Neural cell (in vitro differentiated cells): ENCODE data around the gene CNP. TPM values are rescaled to one million over a fixed set of nuclear protein-coding genes. Genes with fewer than 3 reads are reported as not detected.

ENCODE experiments used
- H2AFZ ChIP-seq: fragments of 200-600, 300-800 bp; sonication (generic), shearing (Covaris generic); 2 replicates; pipeline ENCODE4 v1.6.0; 2014; ENCODE audit warnings: low read depth, mild to moderate bottlenecking, antibody characterized with exemption, low read length, moderate library complexity
- H3F3A ChIP-seq: fragments of 200-600 bp; shearing (Covaris generic); 2 replicates; pipeline ENCODE4 v1.6.1; 2016; ENCODE audit warnings: mild to moderate bottlenecking, moderate library complexity, mixed read lengths, antibody characterized with exemption, low read length; ENCODE audit not compliant: insufficient read depth, poor library complexity, severe bottlenecking
- H3K27ac ChIP-seq: fragments of 200-600, 300-800 bp; sonication (generic), shearing (Covaris generic); 2 replicates; pipeline ENCODE4 v1.5.1; 2014; ENCODE audit warnings: mild to moderate bottlenecking, low read length, moderate library complexity
- H3K27me3 ChIP-seq: fragments of 300-800, 200-600 bp; sonication (generic), shearing (Covaris generic); 2 replicates; pipeline ENCODE4 v1.6.0; 2014; ENCODE audit warnings: mild to moderate bottlenecking, low read depth, low read length, moderate library complexity; ENCODE audit not compliant: insufficient read depth
- H3K36me3 ChIP-seq: fragments of 300-800, 200-600 bp; sonication (generic), shearing (Covaris generic); 2 replicates; pipeline ENCODE4 v1.5.1; 2014; ENCODE audit warnings: mild to moderate bottlenecking, antibody characterized with exemption, low read length, moderate library complexity; ENCODE audit not compliant: insufficient read depth
- H3K4me2 ChIP-seq: fragments of 300-800, 200-600 bp; sonication (generic), shearing (Covaris generic); 2 replicates; pipeline ENCODE4 v1.6.0; 2014; ENCODE audit warnings: mild to moderate bottlenecking, low read length
- H3K4me3 ChIP-seq: fragments of 300-800, 200-600 bp; sonication (generic), shearing (Covaris generic); 2 replicates; pipeline ENCODE4 v1.5.1; 2014; ENCODE audit warnings: mild to moderate bottlenecking, low read length, moderate library complexity
- H3K79me2 ChIP-seq: fragments of 200-600 bp; shearing (Covaris generic); replicated peaks from 2 replicates; pipeline ENCODE4 v1.6.0; 2014; ENCODE audit warnings: mild to moderate bottlenecking, low read length, moderate library complexity; ENCODE audit not compliant: insufficient read depth
- H3K9ac ChIP-seq: fragments of 300-800, 200-600 bp; sonication (generic), shearing (Covaris generic); 2 replicates; pipeline ENCODE4 v1.6.1; 2016; ENCODE audit warnings: mild to moderate bottlenecking, low read length, mixed read lengths
- H3K9me2 ChIP-seq: fragments of 200-600 bp; shearing (Covaris generic); 2 replicates; pipeline ENCODE4 v1.6.1; 2016; ENCODE audit warnings: mild to moderate bottlenecking, low read length, mixed read lengths; ENCODE audit not compliant: insufficient read depth
- H3K9me3 ChIP-seq: fragments of 200-600, 300-800 bp; sonication (generic), shearing (Covaris generic); 2 replicates; pipeline ENCODE4 v1.6.1; 2016; ENCODE audit warnings: mild to moderate bottlenecking, mixed run types, low read length, moderate library complexity, mixed read lengths
- H4K20me1 ChIP-seq: fragments of 200-600 bp; shearing (Covaris generic); 2 replicates; pipeline ENCODE4 v1.6.1; 2016; ENCODE audit warnings: mild to moderate bottlenecking, mixed run types; ENCODE audit not compliant: insufficient read depth
- CTCF ChIP-seq: fragments of 450-650 bp; IDR thresholded peaks from 2 replicates; pipeline ENCODE4 v1.5.1; 2014; ENCODE audit warnings: antibody characterized with exemption, mild to moderate bottlenecking, moderate library complexity; ENCODE audit not compliant: poor library complexity, severe bottlenecking
- EP300 ChIP-seq: fragments of 450-650 bp; conservative IDR thresholded peaks from 2 replicates; pipeline ENCODE4 v1.6.1; 2014; ENCODE audit warnings: antibody characterized with exemption, mild to moderate bottlenecking, moderate library complexity; ENCODE audit not compliant: poor library complexity, severe bottlenecking
- EZH2 ChIP-seq: fragments of 200-600, 300-800 bp; shearing (Covaris generic), sonication (generic); IDR thresholded peaks from 2 replicates; pipeline ENCODE4 v1.6.1; 2014; ENCODE audit warnings: antibody characterized with exemption, low read length, borderline replicate concordance, mild to moderate bottlenecking; ENCODE audit not compliant: insufficient read depth, poor library complexity, severe bottlenecking
- MXI1 ChIP-seq: fragments of 450-650 bp; conservative IDR thresholded peaks from 2 replicates; pipeline ENCODE4 v1.6.1; 2014; ENCODE audit warnings: antibody characterized with exemption, mild to moderate bottlenecking; ENCODE audit not compliant: poor library complexity, severe bottlenecking
- POLR2AphosphoS5 ChIP-seq: IDR thresholded peaks from 2 replicates; pipeline ENCODE4 v1.6.1; 2012
- RAD21 ChIP-seq: fragments of 450-650 bp; conservative IDR thresholded peaks from 2 replicates; pipeline ENCODE4 v1.6.1; 2014; ENCODE audit warnings: antibody characterized with exemption, mild to moderate bottlenecking, moderate library complexity
- REST ChIP-seq: IDR thresholded peaks from 2 replicates; pipeline ENCODE4 v1.6.1; 2012; ENCODE audit warnings: borderline replicate concordance
- SMC3 ChIP-seq: fragments of 450-650 bp; conservative IDR thresholded peaks from 2 replicates; pipeline ENCODE4 v1.6.1; 2014; ENCODE audit warnings: antibody characterized with exemption, mild to moderate bottlenecking, moderate library complexity; ENCODE audit not compliant: poor library complexity
- TAF1 ChIP-seq: IDR thresholded peaks from 2 replicates; pipeline ENCODE4 v1.6.1; 2012; ENCODE audit warnings: low read depth
- polyA plus RNA-seq: library from polyadenylated mRNA; depleted of rRNA; stranded (reverse); fragments of >200 nt; gene quantifications from 2 replicates; pipeline ENCODE4 v1.2.3, GENCODE V29; 2014

CNP gene
- polyA plus RNA-seq, 1 donor from 2014 or later, result 27.7 TPM

GRCh38 chr17:41919165-41919817, 47.3 kb upstream of the CNP start:
- Histone ChIP-seq H3K79me2 (peaks cover 43% of the 10 kb centered on the region), H3K4me2 (peak overlapping the region; percentile 80), H2AFZ (peak overlapping the region; percentile 88), H3F3A (no peaks in the 10 kb centered on the region), H3K27ac (peak overlapping the region; percentile 89), H3K4me3 (peak overlapping the region; percentile 100), H3K9me3 (no peaks in the 10 kb centered on the region), H3K36me3 (no peaks in the 10 kb centered on the region), H3K9ac (peak overlapping the region; percentile 95), H3K9me2 (no peaks in the 10 kb centered on the region), H3K27me3 (no peaks in the 10 kb centered on the region), H4K20me1 (peaks cover 5% of the 10 kb centered on the region)
- TF ChIP-seq RAD21, result no peak
- peak; percentile 11 for TF ChIP-seq TAF1
- peak; percentile 60 for TF ChIP-seq MXI1

- Histone ChIP-seq H3K4me2 (peak overlapping the region; percentile 80), H3K9me2 (no peaks in the 10 kb centered on the region), H3K4me3 (peak overlapping the region; percentile 100), H2AFZ (peak overlapping the region; percentile 88), H3K9ac (peak overlapping the region; percentile 95), H3K36me3 (no peaks in the 10 kb centered on the region), H3K9me3 (no peaks in the 10 kb centered on the region), H3K27ac (peak overlapping the region; percentile 89), H3K27me3 (no peaks in the 10 kb centered on the region), H4K20me1 (peaks cover 5% of the 10 kb centered on the region), H3F3A (no peaks in the 10 kb centered on the region), H3K79me2 (peaks cover 36% of the 10 kb centered on the region)
- TF ChIP-seq REST (no peak), RAD21 (no peak), MXI1 (no peak), TAF1 (no peak), POLR2AphosphoS5 (no peak), SMC3 (no peak), EZH2 (no peak), CTCF (no peak), EP300 (no peak)
Measured at GRCh38 chr17:41919840-41920579, 46.6 kb upstream of the CNP start.
